Brain microvascular endothelial cell (primary cell): ENCODE data around the gene ANO1.

Experiments used
- DNase-seq: peaks from one replicate; pipeline ENCODE4 v3.0.0-alpha.2; 2020
- H3K27ac ChIP-seq: fragments of 250-450 bp; sonication (Bioruptor Pico); 2 replicates; pipeline ENCODE4 v1.5.1; 2020; ENCODE audit warnings: mild to moderate bottlenecking, moderate library complexity
- H3K27me3 ChIP-seq: fragments of 250-450 bp; sonication (Bioruptor Pico); replicated peaks from 2 replicates; pipeline ENCODE4 v1.5.1; 2020; ENCODE audit warnings: mild to moderate bottlenecking
- H3K36me3 ChIP-seq: fragments of 250-450 bp; sonication (Bioruptor Pico); replicated peaks from 2 replicates; pipeline ENCODE4 v1.5.1; 2020; ENCODE audit warnings: mild to moderate bottlenecking
- H3K4me3 ChIP-seq: 2 replicates; pipeline ENCODE4 v1.5.1; 2011; ENCODE audit warnings: low read depth, mild to moderate bottlenecking, control low read depth, low read length, moderate library complexity
- CTCF ChIP-seq: IDR thresholded peaks from 2 replicates; pipeline ENCODE4 v1.5.1; 2011; ENCODE audit warnings: low read depth, mild to moderate bottlenecking, moderate library complexity, low read length, control low read depth, inconsistent platforms; ENCODE audit errors: missing control alignments
- in situ Hi-C: cut with HindIII; loops from 2 replicates; pipeline ENCODE4 v1.10.0; 2017; ENCODE audit warnings: low sequenced_read_pairs, low pct_ligation_motif_present

Gene ANO1

GRCh38 chr11:70116386-70117065 is 38.4 kb downstream of the ANO1 start:
- Histone ChIP-seq H3K27ac (no peak overlapping the region), H3K27me3 (peaks cover 3% of the 10 kb centered on the region), H3K36me3 (no peaks in the 10 kb centered on the region), H3K4me3 (no peak overlapping the region)
- DNase-seq = no peak
- in situ Hi-C loops = no loop called here
- no peak for TF ChIP-seq CTCF

GRCh38 chr11:70117567-70118145 is 39.5 kb downstream of the ANO1 start:
- H3K27ac ChIP-seq = no peak overlapping the region
- no peak for DNase-seq
- no peak for TF ChIP-seq CTCF
- in situ Hi-C loops = no loop called here
- peaks cover 3% of the 10 kb centered on the region for H3K27me3 ChIP-seq
- no peak overlapping the region for H3K4me3 ChIP-seq
- H3K36me3 ChIP-seq = no peaks in the 10 kb centered on the region

- DNase-seq = no peak
- Histone ChIP-seq H3K27me3 (peaks cover 3% of the 10 kb centered on the region), H3K27ac (no peak overlapping the region), H3K36me3 (no peaks in the 10 kb centered on the region), H3K4me3 (no peak overlapping the region)
- in situ Hi-C loops = no loop called here
- TF ChIP-seq CTCF = no peak
Measured at GRCh38 chr11:70118642-70119041, 40.5 kb downstream of the ANO1 start.

- TF ChIP-seq CTCF = no peak
- H3K4me3 ChIP-seq = no peak overlapping the region
- DNase-seq = no peak
- peaks cover 3% of the 10 kb centered on the region for H3K27me3 ChIP-seq
- in situ Hi-C loops = no loop called here
- H3K27ac ChIP-seq = no peak overlapping the region
- no peaks in the 10 kb centered on the region for H3K36me3 ChIP-seq
Measured at GRCh38 chr11:70119502-70119901, 41.4 kb downstream of the ANO1 start.

- H3K4me3 ChIP-seq = no peak overlapping the region
- H3K36me3 ChIP-seq = no peaks in the 10 kb centered on the region
- no peak for DNase-seq
- H3K27ac ChIP-seq = no peak overlapping the region
- in situ Hi-C loops = no loop called here
- peaks cover 3% of the 10 kb centered on the region for H3K27me3 ChIP-seq
- TF ChIP-seq CTCF = no peak
Measured at GRCh38 chr11:70120674-70121073, 42.6 kb downstream of the ANO1 start.
